Caco-2 (cell line): ENCODE data around the gene SHMT1. TPM values are rescaled to one million over a fixed set of nuclear protein-coding genes. Genes with fewer than 3 reads are reported as not detected.
"Not testable (repeated sequence)": the region's sequence is repeated elsewhere in the genome, so short reads cannot be mapped to it uniquely, and the experiment has no call there.

Source experiments
- BruUV-seq: library from RNA; stranded (reverse); fragments of 400-500 nt; replicated peaks from 2 replicates; lab custom pipeline; 2021; lab: Mats Ljungman, UMichigan
- CTCF ChIA-PET: fragments of 300-600 bp; sonication (Branson Sonifier 250); formaldehyde crosslinking; loops from one replicate; lab custom pipeline; 2022; ENCODE audit warnings: antibody characterized with exemption; lab: Charles Lee
- POLR2A ChIA-PET: fragments of 300-600 bp; sonication (Branson Sonifier 250); formaldehyde crosslinking; loops from one replicate; lab custom pipeline; 2022; ENCODE audit warnings: antibody characterized with exemption; lab: Charles Lee
- DNase-seq, 2 experiments: peaks; one replicate each; pipeline versions ENCODE4 v3.0.0 to v3.0.0-alpha.2; 2020 to 2022
- H3K27me3 ChIP-seq: replicated peaks from 2 replicates; pipeline ENCODE4 v1.6.0; 2011; ENCODE audit warnings: low read length; ENCODE audit not compliant: control insufficient read depth, insufficient read depth
- H3K36me3 ChIP-seq: 2 replicates; pipeline ENCODE4 v1.5.1; 2011; ENCODE audit warnings: low read length; ENCODE audit not compliant: control insufficient read depth, insufficient read depth
- H3K4me1 ChIP-seq: fragments of 250-450 bp; sonication (Bioruptor Pico); 2 replicates; pipeline ENCODE4 v1.5.1; 2020; ENCODE audit warnings: mild to moderate bottlenecking
- H3K4me3 ChIP-seq: 2 replicates; pipeline ENCODE4 v1.5.1; 2011; ENCODE audit warnings: low read depth, mild to moderate bottlenecking, control low read depth, low read length
- H3K9me3 ChIP-seq: fragments of 250-450 bp; sonication (Bioruptor Pico); 2 replicates; pipeline ENCODE4 v1.5.1; 2020; ENCODE audit warnings: mild to moderate bottlenecking, moderate library complexity
- H3K27ac Mint-ChIP-seq: one replicate; pipeline ENCODE4 v1.8.0; 2022; ENCODE audit warnings: mixed read lengths; ENCODE audit not compliant: unreplicated experiment
- H3K27me3 Mint-ChIP-seq: one replicate; pipeline ENCODE4 v1.8.0; 2022; ENCODE audit warnings: mixed read lengths; ENCODE audit not compliant: insufficient read depth, unreplicated experiment
- H3K36me3 Mint-ChIP-seq: one replicate; pipeline ENCODE4 v1.8.0; 2022; ENCODE audit warnings: mild to moderate bottlenecking, mixed read lengths; ENCODE audit not compliant: insufficient read depth, unreplicated experiment
- H3K4me1 Mint-ChIP-seq: one replicate; pipeline ENCODE4 v1.8.0; 2022; ENCODE audit warnings: low read depth, mixed read lengths; ENCODE audit not compliant: unreplicated experiment
- H3K4me3 Mint-ChIP-seq: one replicate; pipeline ENCODE4 v1.8.0; 2022; ENCODE audit warnings: mild to moderate bottlenecking, moderate library complexity, mixed read lengths; ENCODE audit not compliant: unreplicated experiment
- H3K9me3 Mint-ChIP-seq: one replicate; pipeline ENCODE4 v1.8.0; 2022; ENCODE audit warnings: mixed read lengths; ENCODE audit not compliant: unreplicated experiment
- intact Hi-C: fragments of 100-400 bp; cut with micrococcal nuclease; formaldehyde crosslinking; loops from one replicate; pipeline ENCODE4 v1.10.0; 2022; ENCODE audit not compliant: unreplicated experiment
- total RNA-seq: library from RNA; stranded (reverse); gene quantifications from 2 replicates; pipeline ENCODE4 v1.2.3, GENCODE V29; 2022

The SHMT1 gene
- total RNA-seq, 1 experiment from 2014 or later = 72.4 TPM

- POLR2A ChIA-PET, H3K4me1 ChIP-seq, CTCF ChIA-PET, BruUV-seq, H3K4me3 Mint-ChIP-seq, H3K4me3 ChIP-seq, intact Hi-C loops, H3K36me3 Mint-ChIP-seq, H3K4me1 Mint-ChIP-seq, H3K27ac Mint-ChIP-seq, H3K27me3 ChIP-seq, H3K36me3 ChIP-seq, DNase-seq, H3K9me3 Mint-ChIP-seq, H3K27me3 Mint-ChIP-seq, H3K9me3 ChIP-seq: not testable (repeated sequence)
These were observed 45.6 kb upstream of the SHMT1 start for GRCh38 chr17:18408906-18409305.

DNA sequence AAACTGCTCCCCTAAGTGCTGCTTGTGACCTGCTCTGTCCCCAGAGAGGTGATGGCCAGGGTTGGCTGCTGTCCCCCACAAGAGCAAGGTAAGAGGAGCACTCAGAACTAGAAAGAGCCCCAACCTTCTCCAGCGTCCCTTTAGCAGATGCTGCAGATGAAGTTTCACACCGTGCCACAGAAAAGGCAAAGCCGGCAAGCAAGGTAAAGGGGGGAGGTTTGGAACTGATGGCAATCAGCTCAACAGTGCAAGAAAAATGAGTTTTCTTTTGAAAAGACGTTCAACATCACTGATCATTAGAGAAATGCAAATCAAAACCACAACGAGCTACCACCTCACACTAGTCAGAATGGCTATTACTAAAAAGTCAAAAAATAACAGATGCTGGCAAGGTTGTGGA, 40.3 kb upstream of the SHMT1 start:
- H3K27me3 Mint-ChIP-seq, H3K36me3 Mint-ChIP-seq, DNase-seq, H3K27ac Mint-ChIP-seq, intact Hi-C loops, H3K4me3 Mint-ChIP-seq, CTCF ChIA-PET, BruUV-seq, H3K36me3 ChIP-seq, POLR2A ChIA-PET, H3K4me3 ChIP-seq, H3K9me3 Mint-ChIP-seq, H3K4me1 Mint-ChIP-seq, H3K9me3 ChIP-seq, H3K4me1 ChIP-seq, H3K27me3 ChIP-seq: not testable (repeated sequence)

DNA sequence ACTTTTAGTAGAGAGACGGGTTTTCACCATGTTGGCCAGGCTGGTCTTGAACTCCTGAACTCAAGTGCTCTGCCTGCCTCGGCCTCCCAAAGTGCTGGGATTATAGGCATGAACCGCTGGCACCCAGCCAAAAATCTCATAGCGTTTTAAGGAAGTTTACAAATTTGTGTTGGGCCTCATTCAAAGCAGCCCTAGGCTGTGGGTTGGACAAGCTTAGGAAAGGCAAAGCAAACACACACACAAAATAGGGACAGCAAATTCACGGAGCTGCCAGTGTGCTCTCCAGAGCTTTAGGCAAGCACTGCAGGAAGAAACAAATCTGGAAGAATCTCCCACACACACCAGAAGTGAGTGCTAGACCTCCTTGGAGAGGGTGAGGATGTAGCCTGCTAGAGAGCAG, 39.8 kb upstream of the SHMT1 start:
- H3K4me3 ChIP-seq, H3K27me3 Mint-ChIP-seq, H3K36me3 Mint-ChIP-seq, DNase-seq, H3K9me3 ChIP-seq, H3K27me3 ChIP-seq, H3K4me1 Mint-ChIP-seq, H3K27ac Mint-ChIP-seq, BruUV-seq, H3K36me3 ChIP-seq, H3K4me3 Mint-ChIP-seq, H3K9me3 Mint-ChIP-seq, intact Hi-C loops, H3K4me1 ChIP-seq, POLR2A ChIA-PET, CTCF ChIA-PET: not testable (repeated sequence)

DNA sequence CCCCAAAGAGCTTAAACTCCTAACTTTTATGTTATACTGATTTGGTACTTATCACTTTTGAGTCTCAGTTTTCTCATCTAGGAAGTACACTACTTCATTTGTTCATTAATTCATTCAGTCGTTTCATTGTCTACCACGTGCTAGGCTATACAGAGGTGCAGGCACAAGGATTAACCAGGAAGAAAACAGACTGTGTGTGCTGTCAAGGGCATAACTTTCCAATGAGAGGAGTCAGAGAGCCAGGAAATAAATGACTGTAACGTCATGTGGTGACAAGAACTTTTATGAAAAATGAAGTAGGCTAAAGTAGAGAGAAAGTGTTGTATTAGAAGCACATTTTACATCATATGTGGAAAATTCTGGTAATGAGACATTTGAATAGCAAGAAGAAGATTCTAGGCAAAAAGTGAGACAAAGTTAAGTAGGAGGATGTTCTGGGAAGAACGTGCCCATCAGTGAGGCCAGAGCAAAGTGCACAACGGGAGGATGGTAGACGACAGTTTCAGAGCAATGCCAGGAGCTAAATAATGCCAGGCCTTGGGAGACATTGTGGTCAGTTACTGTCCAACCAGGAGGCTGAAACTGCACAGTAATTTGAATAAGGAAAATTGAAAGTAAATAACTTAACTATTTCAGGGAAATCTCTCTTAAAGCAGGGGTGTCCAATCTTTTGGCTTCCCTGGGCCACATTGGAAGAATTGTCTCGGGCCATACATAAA, 38.7 kb upstream of the SHMT1 start:
- H3K4me1 Mint-ChIP-seq, H3K9me3 ChIP-seq, H3K36me3 Mint-ChIP-seq, intact Hi-C loops, H3K27ac Mint-ChIP-seq, BruUV-seq, H3K4me3 ChIP-seq, DNase-seq, H3K27me3 ChIP-seq, H3K9me3 Mint-ChIP-seq, CTCF ChIA-PET, POLR2A ChIA-PET, H3K4me1 ChIP-seq, H3K4me3 Mint-ChIP-seq, H3K36me3 ChIP-seq, H3K27me3 Mint-ChIP-seq: not testable (repeated sequence)

DNA sequence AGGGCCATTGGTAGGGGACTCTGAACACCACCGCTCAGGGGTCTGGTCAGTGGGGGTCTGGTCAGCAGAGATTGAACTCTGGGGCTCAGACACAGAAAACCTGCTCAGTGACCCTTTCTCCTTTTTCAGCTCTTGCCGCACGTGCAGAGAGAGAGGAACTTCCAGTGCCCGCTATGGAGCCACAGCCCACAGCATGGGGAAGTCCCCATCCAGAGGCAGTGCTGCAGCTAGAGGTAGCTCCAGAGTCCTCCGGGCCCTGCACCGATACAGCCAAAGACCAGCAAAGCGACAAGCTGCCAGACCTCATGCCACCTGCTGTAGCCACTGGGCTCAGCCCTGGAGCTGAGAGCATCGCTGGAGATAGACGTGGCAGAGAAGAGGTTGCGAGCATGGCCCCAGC, 25.4 kb upstream of the SHMT1 start:
- CTCF ChIA-PET, H3K4me3 Mint-ChIP-seq, H3K27me3 Mint-ChIP-seq, H3K36me3 Mint-ChIP-seq, H3K4me3 ChIP-seq, H3K9me3 ChIP-seq, H3K36me3 ChIP-seq, H3K27ac Mint-ChIP-seq, DNase-seq, POLR2A ChIA-PET, H3K4me1 Mint-ChIP-seq, H3K27me3 ChIP-seq, H3K9me3 Mint-ChIP-seq, intact Hi-C loops, BruUV-seq, H3K4me1 ChIP-seq: not testable (repeated sequence)

DNA sequence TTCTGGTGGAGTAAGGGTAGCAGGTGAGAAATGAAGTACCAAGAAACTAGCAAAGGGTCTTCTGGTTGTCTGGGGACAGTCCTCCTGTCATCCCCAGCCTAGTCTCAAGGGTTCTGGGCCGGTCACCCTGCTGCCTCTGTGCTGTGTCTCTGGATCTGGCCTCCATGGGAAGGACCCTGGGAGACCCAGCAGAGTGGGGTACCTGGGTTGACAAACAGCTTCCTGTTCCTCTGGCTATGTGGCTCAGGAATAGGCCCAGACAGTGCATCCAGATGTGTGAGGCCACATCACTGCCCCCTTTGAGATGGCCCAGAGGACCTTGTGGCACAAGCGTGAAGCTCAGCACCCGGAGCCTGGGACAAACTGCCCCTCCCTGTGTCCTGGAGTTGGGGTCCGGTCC, 24.9 kb upstream of the SHMT1 start:
- H3K27me3 ChIP-seq, H3K9me3 ChIP-seq, H3K27ac Mint-ChIP-seq, H3K4me1 ChIP-seq, H3K4me3 ChIP-seq, intact Hi-C loops, H3K9me3 Mint-ChIP-seq, H3K4me3 Mint-ChIP-seq, H3K4me1 Mint-ChIP-seq, H3K27me3 Mint-ChIP-seq, DNase-seq, POLR2A ChIA-PET, H3K36me3 ChIP-seq, H3K36me3 Mint-ChIP-seq, CTCF ChIA-PET, BruUV-seq: not testable (repeated sequence)

- H3K4me1 ChIP-seq, H3K36me3 ChIP-seq, H3K36me3 Mint-ChIP-seq, H3K4me1 Mint-ChIP-seq, H3K27me3 Mint-ChIP-seq, BruUV-seq, H3K4me3 Mint-ChIP-seq, H3K9me3 Mint-ChIP-seq, H3K9me3 ChIP-seq, H3K27ac Mint-ChIP-seq, H3K27me3 ChIP-seq, CTCF ChIA-PET, H3K4me3 ChIP-seq, intact Hi-C loops, DNase-seq, POLR2A ChIA-PET: not testable (repeated sequence)
These were observed 24.2 kb upstream of the SHMT1 start for GRCh38 chr17:18387583-18387982.
